Lung (tissue), 12 donors: ENCODE measurements around the gene PRDM15. TPM values are rescaled to one million over a fixed set of nuclear protein-coding genes. Genes with fewer than 3 reads are reported as not detected.

Experiments used
- ATAC-seq: fragments of 200-7000 bp; cut with Tn5 transposase; one replicate; pipeline ENCODE4 v1.9.1; 2020; ENCODE audit warnings: moderate number of reproducible peaks; ENCODE audit not compliant: insufficient read depth, low FRiP score
- DNase-seq, 3 donors: peaks; one replicate each; pipeline ENCODE4 v3.0.0-alpha.2; 2013 to 2017
- H3K27ac ChIP-seq, 2 donors: one replicate each; pipeline ENCODE4 v1.5.1; 2013; ENCODE audit warnings: mild to moderate bottlenecking in 2 of 2, moderate library complexity in 2 of 2, control low read depth in 1 of 2, inconsistent platforms in 1 of 2, low read depth in 1 of 2, low read length in 1 of 2
- H3K27me3 ChIP-seq, 3 donors: one replicate each; pipeline ENCODE4 v1.5.1; 2013; ENCODE audit warnings: low read length in 2 of 3; ENCODE audit not compliant: control insufficient read depth in 3 of 3, insufficient read depth in 3 of 3
- H3K36me3 ChIP-seq, 4 donors: one replicate each; pipeline ENCODE4 v1.5.1; 2013; ENCODE audit warnings: low read length in 4 of 4, mild to moderate bottlenecking in 1 of 4, moderate library complexity in 1 of 4; ENCODE audit not compliant: control insufficient read depth in 4 of 4, insufficient read depth in 4 of 4
- H3K4me1 ChIP-seq, 5 donors: one replicate each; pipeline ENCODE4 v1.5.1; 2013; ENCODE audit warnings: low read length in 5 of 5, mild to moderate bottlenecking in 2 of 5, moderate library complexity in 1 of 5; ENCODE audit not compliant: control insufficient read depth in 5 of 5, insufficient read depth in 5 of 5
- H3K4me3 ChIP-seq: one replicate; pipeline ENCODE4 v1.5.1; 2013; ENCODE audit warnings: mild to moderate bottlenecking, control low read depth, moderate library complexity
- H3K9ac ChIP-seq, 2 donors: one replicate each; pipeline ENCODE4 v1.5.1; 2013; ENCODE audit warnings: low read length in 2 of 2, control low read depth in 1 of 2; ENCODE audit not compliant: insufficient read depth in 1 of 2
- H3K9me3 ChIP-seq, 4 donors: one replicate each; pipeline ENCODE4 v1.5.1; 2013; ENCODE audit warnings: low read length in 3 of 4, mild to moderate bottlenecking in 1 of 4, moderate library complexity in 1 of 4; ENCODE audit not compliant: control insufficient read depth in 4 of 4, insufficient read depth in 3 of 4
- WGBS, 2 donors: extraction: QIAGEN DNeasy Blood & Tissue Kit; methylation state at CpG; one replicate each; pipeline ENCODE4 v1.1.7; 2013; 5-methylcytosine and 5-hydroxymethylcytosine counted together
- polyA plus RNA-seq, 2 donors: library from polyadenylated mRNA; stranded (reverse); fragments of 200-250 nt; gene quantifications; one replicate each; pipeline ENCODE4 v1.2.1, GENCODE V29; 2013
- total RNA-seq, 2 donors: library from RNA; depleted of rRNA in 1 of 2; stranded (reverse); fragments of >200 nt in 1 of 2; gene quantifications; one replicate each; pipeline ENCODE4 v1.2.1, GENCODE V29; 2014 to 2021
- TF ChIP-seq, protein P1 (sequence below): IDR thresholded peaks from 2 replicates; pipeline ENCODE4 v1.5.1; 2012; ENCODE audit warnings: mild to moderate bottlenecking; ENCODE audit errors: control extremely low read depth, extremely low read depth
- donor health status: control.
- donor health status: control.
- donor health status: Bipolar disorder and iron deficiency.
- donor health status: healthy.
- donor health status: DM: yes; HTN: yes; CAD: no.

Gene PRDM15
- total and polyA plus RNA-seq, 4 donors = 2.4 to 7.2 (median 4.1) TPM

DNA sequence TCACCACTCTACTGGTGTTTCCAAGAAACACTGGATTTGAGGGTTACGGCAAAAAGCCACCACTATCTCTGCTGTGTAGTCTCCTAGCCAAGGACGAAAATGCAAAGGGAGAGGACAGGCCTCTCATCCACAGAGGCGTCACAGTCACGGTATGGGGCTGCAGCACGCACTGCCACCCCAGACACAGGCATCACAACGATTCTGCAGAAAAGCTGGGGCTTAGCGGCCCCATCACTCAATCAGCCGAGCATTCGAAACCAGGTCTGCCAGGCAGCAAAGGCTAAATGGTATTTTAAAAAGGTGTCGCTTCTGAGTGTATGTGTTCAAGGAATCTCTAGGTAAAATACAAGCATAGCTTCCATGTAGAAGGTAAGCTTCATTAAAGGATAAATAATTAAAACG, 113.7 kb downstream of the PRDM15 start:
- TF ChIP-seq, protein P1, sequence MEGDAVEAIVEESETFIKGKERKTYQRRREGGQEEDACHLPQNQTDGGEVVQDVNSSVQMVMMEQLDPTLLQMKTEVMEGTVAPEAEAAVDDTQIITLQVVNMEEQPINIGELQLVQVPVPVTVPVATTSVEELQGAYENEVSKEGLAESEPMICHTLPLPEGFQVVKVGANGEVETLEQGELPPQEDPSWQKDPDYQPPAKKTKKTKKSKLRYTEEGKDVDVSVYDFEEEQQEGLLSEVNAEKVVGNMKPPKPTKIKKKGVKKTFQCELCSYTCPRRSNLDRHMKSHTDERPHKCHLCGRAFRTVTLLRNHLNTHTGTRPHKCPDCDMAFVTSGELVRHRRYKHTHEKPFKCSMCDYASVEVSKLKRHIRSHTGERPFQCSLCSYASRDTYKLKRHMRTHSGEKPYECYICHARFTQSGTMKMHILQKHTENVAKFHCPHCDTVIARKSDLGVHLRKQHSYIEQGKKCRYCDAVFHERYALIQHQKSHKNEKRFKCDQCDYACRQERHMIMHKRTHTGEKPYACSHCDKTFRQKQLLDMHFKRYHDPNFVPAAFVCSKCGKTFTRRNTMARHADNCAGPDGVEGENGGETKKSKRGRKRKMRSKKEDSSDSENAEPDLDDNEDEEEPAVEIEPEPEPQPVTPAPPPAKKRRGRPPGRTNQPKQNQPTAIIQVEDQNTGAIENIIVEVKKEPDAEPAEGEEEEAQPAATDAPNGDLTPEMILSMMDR = no peak
- DNase-seq (no peak), ATAC-seq (no peak)
- no peak overlapping the region for H3K4me3 ChIP-seq
- peak overlapping the region in 1 of 2 donors; percentile 46 for H3K27ac ChIP-seq
- H3K27me3 ChIP-seq = peaks cover 0 to 85% (median 84%) of the 10 kb centered on the region in 3 donors
- WGBS, 2 donors = 58 to 69% methylated on average over 11 of the region's 11 CpGs
- H3K9ac ChIP-seq = peak overlapping the region; percentile 38 to 65
- H3K36me3 ChIP-seq = no peaks in the 10 kb centered on the region
- H3K4me1 ChIP-seq = peaks cover 0 to 42% (median 17%) of the 10 kb centered on the region in 5 donors
- peaks cover 0 to 3% (median 0%) of the 10 kb centered on the region in 4 donors for H3K9me3 ChIP-seq

DNA sequence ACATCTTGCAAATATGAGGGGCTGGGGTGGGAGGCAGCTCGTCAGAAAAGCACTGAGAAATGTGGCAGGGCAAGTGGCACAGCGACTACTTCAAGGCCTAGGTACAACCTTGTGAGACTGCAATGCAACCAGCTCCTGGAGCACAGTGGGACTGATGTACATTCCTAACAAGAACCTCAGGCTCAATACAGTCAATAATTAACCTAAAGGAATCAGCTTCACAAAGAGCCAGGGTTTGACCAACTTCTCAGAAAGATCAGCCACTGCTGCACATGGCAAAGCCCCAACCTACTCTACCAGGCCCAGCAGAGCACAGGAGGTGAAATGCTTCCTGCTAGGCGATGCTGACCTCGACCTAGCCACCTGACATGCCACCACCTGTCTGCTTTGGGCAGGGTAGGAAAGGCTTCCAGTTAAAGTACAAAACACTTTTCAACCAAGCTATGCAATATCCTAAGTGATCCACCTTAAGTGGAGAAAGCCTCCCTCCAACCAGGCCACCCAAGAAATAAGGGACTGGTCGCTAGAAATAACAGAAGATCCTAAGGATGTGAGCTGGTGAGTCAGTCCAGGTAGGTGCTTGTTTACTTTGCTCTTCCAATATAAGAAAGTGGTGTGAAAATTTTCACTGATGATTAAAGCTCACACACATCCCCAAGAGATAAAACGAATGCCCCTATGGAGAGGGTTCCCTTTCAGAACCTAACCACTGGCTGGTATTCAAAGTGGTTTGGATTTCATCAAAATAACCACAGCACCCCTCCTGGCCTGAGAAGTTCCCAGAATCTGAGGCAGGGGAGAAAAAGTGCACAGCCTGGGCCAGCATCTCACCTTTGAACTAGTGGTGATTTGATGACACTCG, 114.4 kb downstream of the PRDM15 start:
- Histone ChIP-seq H3K36me3 (no peaks in the 10 kb centered on the region), H3K9me3 (peaks cover 0 to 3% (median 0%) of the 10 kb centered on the region in 4 donors), H3K27ac (peak overlapping the region in 1 of 2 donors; percentile 46), H3K9ac (no peak overlapping the region), H3K27me3 (peaks cover 0 to 84% (median 84%) of the 10 kb centered on the region in 3 donors), H3K4me1 (peaks cover 0 to 44% (median 17%) of the 10 kb centered on the region in 5 donors), H3K4me3 (no peak overlapping the region)
- ATAC-seq (no peak), DNase-seq (peak; percentile 49 to 76 (median 55))
- TF ChIP-seq, protein P1 = no peak
- WGBS, 2 donors = 56 to 63% methylated on average over 7 of the region's 7 CpGs

DNA sequence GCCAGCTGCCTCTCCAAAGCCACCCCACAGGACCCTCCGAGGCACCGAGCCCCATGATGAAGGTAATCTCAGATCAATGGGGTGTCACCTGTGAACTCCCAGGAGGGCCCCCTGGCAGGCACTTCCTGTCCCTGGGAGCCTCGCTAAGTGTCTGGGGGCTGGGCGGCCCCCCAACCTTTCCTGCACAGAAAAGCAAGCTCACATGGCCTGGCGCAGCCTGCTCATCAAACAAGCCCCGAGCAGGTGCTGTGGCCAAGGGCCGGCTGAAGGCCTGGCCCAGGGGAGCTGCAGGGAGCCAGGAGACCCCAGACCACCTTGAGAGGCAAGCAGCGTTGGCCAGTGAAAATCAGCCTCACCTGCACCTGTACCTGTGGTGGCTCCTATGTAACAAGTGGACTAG, 115.1 kb downstream of the PRDM15 start:
- Histone ChIP-seq H3K9me3 (peaks cover 0 to 3% (median 0%) of the 10 kb centered on the region in 4 donors), H3K27ac (peak overlapping the region in 1 of 2 donors; percentile 37), H3K4me3 (no peak overlapping the region), H3K9ac (no peak overlapping the region), H3K36me3 (no peaks in the 10 kb centered on the region), H3K4me1 (peaks cover 0 to 44% (median 17%) of the 10 kb centered on the region in 5 donors), H3K27me3 (peaks cover 0 to 79% (median 76%) of the 10 kb centered on the region in 3 donors)
- DNase-seq (no peak), ATAC-seq (no peak)
- 64 to 66% methylated on average over 8 of the region's 8 CpGs for WGBS, 2 donors
- TF ChIP-seq, protein P1 = no peak
